ENCODE results near the gene HRH1. TPM values are rescaled to one million over a fixed set of nuclear protein-coding genes. Genes with fewer than 3 reads are reported as not detected.
A peak's percentile ranks its signal among the peaks of the same experiment; 100 is the strongest.

Gene HRH1
- polyA plus RNA-seq, 1 donor = 3.4 TPM

DNA sequence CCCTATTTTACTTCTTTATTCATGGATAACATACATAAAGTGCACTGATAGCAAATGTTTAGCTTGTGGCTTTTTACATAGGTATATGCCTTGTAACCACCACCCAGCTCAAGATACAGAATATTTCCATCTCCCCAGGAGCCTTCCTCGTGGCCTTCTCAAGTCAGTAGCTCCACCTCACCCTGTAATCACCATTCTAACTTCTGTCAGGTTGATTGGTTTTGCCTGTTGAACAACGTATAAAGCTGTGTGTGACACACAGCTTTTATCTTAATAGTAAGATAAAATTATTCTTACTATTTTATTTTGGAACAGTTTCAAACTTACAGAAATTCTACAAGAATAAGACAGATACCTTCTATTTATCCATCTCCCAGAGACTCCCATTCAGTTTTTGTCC is 131.2 kb downstream of the HRH1 start:
- DNase-seq = no peak

- no peak for DNase-seq
Measured at GRCh38 chr3:11287404-11287803, 133.1 kb downstream of the HRH1 start.

DNA sequence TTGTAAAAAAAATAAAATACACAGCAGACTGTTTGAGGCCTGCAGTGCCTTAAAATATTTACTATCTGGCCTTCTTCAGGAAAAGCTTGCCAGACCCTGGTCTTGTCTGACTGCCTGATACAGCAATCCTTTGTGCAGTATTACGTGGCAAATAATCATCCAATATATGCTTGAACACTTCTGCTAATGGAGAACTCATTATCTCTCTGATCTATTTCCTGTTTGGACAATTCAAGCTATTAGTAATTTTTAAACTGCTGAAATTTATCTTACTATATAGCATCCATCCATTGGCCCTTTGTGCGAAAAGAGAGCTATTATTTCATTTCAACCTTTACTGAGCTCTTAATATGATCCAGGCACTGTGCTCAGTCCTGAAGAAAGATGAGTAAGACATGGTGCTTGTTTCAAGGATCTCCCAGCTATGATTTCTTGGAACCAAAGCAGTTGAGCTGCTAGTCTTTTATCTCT is 133.8 kb downstream of the HRH1 start:
- no peak for DNase-seq

GRCh38 chr3:11288786-11289637 is 134.7 kb downstream of the HRH1 start:
- DNase-seq = peak; percentile 47

GRCh38 chr3:11289864-11290263 is 135.6 kb downstream of the HRH1 start:
- DNase-seq = no peak

- no peak for DNase-seq
Measured at GRCh38 chr3:11290743-11291680, 136.7 kb downstream of the HRH1 start.

DNA sequence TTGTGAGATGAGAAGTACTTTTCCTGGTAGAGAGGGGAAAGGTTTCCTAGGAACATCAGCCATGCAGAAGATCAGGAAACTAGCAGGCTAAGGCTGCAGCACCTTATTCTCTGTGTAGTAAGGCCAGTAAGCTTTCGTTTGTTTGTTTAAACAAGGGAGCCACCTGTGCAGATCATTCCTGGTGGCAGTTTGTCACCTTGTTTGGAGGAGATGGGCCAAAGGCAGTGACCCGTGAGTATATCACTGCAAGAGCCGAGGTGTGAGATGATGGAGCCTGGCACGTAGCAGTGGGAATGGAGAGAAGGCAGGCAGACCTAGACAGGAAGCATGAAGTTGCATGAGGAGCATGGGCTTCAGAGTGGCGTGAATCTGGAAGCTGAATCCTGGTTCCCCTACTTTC is 137.5 kb downstream of the HRH1 start:
- no peak for DNase-seq

DNA sequence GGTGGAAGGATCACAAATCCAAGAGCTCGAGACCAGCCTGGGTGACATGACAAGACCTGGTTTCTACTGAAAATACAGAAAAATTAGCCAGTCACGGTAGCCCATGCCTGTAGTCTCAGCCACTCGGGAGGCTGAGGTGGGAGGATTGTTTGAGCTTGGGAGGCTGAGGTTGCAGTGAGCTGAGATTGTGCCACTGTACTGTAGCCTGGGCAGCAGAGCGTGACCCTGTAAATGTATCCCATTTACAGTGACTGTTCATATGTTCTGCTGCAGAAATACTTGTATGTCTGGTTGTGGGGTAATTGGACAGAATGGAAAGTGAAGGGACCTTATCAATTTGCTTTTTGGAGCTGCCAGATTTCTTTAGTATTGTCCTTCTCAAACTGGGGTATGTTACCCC is 142.8 kb downstream of the HRH1 start:
- no peak for DNase-seq

DNA sequence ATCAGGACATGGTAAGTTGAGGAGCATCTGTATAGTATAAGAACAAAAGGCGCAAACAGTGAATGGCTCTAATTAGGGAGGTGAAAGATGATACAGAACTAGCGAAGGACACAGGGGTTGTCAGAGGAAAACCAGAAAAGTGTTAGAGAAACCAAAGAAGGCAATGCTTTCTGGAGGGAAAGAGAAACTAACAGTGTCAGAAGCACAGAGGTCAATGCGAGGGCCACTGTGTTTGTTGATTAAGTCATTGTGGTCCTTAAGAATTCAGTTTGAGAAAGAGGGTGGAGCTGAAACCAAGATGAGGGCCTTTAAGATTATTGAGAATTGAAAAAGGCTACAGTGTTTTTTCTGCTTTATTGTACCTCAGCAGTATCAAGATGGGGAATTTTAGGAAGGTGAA is 146.7 kb downstream of the HRH1 start:
- no peak for DNase-seq

DNA sequence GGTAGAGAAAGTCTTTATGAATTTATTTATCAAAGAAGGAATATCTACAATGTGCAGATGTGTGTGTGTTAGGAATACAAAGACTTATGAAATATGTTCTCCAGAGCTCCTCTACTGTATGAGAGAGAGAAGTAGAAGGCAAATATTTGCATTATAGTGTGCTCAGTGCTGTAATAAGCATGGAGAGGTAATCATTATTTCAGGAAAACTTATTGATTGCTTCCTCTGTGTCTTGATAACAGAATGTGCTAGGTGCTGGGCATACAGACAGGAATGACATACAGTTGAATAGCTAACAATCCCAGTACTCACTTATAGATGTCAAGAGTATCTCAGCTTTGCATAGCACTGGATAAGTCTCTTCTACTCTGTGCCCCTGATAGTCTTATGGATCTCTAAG is 148.2 kb downstream of the HRH1 start:
- DNase-seq = no peak

DNA sequence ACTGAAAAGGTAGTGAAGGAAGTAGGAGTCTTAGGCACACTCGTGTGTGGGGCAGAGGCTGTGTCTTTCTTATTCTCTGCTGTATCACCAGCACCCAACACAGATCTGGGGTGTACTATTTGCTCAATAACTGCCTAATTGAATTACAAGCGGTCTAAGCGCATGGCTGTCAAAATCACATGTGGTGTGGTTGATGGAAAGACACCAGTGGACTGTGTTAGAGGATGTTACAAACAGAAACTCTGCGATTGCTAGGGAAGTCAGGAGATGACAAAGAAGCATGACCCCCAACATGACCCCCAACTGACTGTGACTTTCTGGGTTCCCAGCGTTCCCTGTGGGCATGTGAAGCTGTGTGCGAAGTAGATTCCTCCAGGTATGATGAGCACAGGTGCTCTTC is 149.9 kb downstream of the HRH1 start:
- no peak for DNase-seq

GRCh38 chr3:11305509-11305908 is 151.2 kb downstream of the HRH1 start:
- no peak for DNase-seq

DNA sequence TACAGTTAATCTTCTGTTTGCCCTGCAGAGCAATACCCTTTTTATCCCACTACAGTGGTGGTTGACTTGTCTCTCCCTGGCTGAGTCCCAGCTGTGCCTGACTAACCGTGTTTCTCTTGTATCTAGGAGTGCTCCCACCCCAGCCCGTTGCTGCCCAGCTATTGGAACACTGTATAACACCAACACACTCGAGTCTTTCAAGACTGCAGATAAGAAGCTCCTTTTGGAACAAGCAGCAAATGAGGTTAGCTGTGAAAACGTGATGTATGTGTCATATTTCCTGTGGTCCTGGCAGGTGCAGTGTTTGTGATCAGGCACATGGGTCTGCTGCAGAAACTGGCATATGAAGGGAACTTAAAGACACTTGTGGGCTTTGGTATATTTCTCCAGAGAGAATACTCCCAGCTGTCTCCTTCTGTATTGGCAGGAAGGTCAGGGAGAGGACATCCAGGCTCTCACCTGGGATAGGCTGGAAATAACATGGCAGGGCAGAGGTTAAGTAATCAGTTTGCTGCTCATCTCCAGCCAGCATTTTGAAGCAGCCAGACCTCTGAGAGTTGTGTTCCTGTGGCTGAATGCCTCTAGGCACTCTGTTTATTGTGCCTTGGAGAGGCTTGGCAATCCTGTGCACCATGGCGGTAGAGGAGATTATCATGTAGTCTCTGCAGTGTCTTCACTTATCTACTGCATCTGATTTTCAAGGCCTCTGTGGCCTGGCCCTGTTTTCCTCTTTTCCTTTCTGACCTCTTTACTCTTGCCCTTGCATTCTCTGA is 152.7 kb downstream of the HRH1 start:
- DNase-seq = no peak

DNA sequence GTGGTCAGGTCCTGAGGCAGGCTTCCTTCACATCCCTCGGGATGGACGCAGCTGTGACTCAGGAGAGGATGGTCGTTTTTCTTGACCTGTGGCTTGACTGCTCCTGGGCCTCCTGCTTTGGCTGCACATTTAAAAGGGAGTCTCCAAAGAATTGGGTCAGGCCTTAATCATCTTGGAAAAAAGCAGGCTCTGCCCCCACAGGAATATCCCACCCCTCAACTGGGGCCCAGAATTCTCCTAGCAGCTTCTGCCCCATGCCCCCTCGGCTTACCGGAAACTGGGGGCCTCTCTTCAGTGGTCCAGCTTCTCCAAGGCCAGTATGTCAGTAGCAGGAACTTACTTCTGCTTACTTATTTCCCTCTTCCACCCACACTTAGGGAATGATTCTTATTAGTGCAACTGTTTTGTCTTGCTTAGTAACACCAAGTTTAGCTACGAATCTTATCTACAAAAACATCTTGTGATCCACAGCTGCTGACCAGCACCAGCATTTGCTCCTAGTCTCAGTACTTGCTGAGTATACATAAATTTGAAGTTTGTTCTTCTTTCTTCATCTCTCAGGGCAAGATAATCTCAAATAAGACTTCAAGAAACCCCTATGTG is 153.6 kb downstream of the HRH1 start:
- no peak for DNase-seq

DNA sequence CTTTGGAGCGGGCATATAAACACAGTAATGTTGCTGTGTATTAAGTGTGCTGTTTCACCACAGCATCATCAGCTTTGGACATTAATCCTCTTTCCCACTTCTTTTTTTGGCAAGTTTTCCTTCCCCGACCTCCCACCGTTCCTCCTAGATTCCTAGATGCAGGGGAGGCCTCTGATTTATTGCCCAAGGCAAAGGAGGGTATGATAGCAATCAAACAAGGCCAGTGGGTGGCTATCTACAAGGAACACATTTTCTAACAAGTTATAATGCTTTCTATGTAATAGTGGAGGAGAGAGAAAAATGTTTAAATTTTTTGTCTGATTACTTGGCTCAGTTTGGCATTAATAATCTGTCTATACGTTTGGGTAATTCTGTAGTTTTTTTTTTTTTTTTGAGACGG is 156.0 kb downstream of the HRH1 start:
- no peak for DNase-seq

DNA sequence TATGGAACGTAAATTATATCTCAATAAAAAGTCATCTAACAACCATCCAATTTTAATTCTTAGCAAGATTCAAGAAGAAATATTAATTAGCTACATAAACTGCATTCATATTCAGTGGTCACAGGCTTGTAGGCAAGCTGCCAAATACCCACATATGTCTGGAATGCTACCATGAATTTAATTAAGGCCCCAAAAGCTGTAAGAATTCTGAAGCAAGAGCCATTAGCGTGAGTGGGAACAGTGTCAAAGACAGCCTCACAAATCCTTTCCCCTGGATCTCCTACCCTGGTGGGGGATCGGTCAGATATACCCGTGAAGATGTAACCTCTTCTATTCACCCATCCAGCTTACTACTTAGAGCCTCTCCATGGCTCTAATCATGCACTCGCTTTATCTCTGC is 157.9 kb downstream of the HRH1 start:
- no peak for DNase-seq

Other genes with a start within 250 kb of the HRH1 start
- gene SLC6A1, start 161.7 kb upstream of the HRH1 start, polyA plus RNA-seq (ENCODE audit: insufficient read length) = 2.1 TPM
- 15.0 TPM for gene ATG7, start 117.9 kb downstream of the HRH1 start, polyA plus RNA-seq (ENCODE audit: insufficient read length)